Sigmoid colon (tissue), 4 donors: ENCODE data around the gene EGR4.

Experiments
- POLR2A ChIP-seq, 2 donors: fragments of 450-650 bp; IDR thresholded peaks; one replicate each; pipeline ENCODE4 v1.6.1; 2016; ENCODE audit warnings: antibody characterized with exemption in 2 of 2, mild to moderate bottlenecking in 2 of 2, moderate library complexity in 2 of 2
- POLR2AphosphoS5 ChIP-seq, 4 donors: sonication (generic); formaldehyde crosslinking; IDR thresholded peaks; one replicate each; pipeline ENCODE4 v1.6.1; 2017; ENCODE audit warnings: antibody characterized with exemption in 4 of 4
- TF ChIP-seq, protein P1 (sequence below), 4 experiments: fragments of 450-650 bp in 3 of 4; fragments of 200-600 bp in 1 of 4; IDR thresholded peaks; one replicate each; pipeline ENCODE4 v1.5.1; 2016 to 2019; ENCODE audit warnings: antibody characterized with exemption in 4 of 4, mild to moderate bottlenecking in 3 of 4, moderate library complexity in 2 of 4

DNA sequence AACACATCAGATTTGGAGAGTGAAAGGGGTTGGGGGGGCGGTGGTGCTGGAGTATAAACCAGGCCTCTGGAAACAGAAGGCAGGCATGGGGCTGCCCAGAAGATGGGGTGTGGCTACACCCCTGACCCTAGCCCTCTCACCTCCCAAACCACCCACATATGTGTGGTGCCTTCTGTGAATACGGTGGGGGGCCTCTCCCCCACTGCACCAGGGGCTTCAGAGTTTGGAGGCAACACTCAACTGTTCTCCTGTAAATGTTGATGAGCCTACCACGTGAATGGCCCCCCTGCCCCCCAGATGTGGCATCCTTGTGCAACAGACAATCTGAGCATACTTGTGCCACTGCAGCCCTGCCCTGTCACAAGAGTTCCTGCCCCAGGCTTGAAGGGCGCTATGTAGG, 28.6 kb downstream of the EGR4 start:
- no peak for TF ChIP-seq POLR2A (IDR thresholded peaks at IDR 0.05)
- TF ChIP-seq, protein P1, sequence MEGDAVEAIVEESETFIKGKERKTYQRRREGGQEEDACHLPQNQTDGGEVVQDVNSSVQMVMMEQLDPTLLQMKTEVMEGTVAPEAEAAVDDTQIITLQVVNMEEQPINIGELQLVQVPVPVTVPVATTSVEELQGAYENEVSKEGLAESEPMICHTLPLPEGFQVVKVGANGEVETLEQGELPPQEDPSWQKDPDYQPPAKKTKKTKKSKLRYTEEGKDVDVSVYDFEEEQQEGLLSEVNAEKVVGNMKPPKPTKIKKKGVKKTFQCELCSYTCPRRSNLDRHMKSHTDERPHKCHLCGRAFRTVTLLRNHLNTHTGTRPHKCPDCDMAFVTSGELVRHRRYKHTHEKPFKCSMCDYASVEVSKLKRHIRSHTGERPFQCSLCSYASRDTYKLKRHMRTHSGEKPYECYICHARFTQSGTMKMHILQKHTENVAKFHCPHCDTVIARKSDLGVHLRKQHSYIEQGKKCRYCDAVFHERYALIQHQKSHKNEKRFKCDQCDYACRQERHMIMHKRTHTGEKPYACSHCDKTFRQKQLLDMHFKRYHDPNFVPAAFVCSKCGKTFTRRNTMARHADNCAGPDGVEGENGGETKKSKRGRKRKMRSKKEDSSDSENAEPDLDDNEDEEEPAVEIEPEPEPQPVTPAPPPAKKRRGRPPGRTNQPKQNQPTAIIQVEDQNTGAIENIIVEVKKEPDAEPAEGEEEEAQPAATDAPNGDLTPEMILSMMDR (IDR thresholded peaks at IDR 0.05), result no peak
- TF ChIP-seq POLR2AphosphoS5 (IDR thresholded peaks at IDR 0.05), result no peak
